GM12865 (cell line): ENCODE measurements around the gene EIF4G3.
A peak's percentile ranks its signal among the peaks of the same experiment; 100 is the strongest.
"Not testable (repeated sequence)": the region's sequence is repeated elsewhere in the genome, so short reads cannot be mapped to it uniquely, and the experiment has no call there.

ENCODE experiments used
- DNase-seq: peaks from one replicate; pipeline ENCODE4 v3.0.0; 2010; ENCODE audit warnings: low read depth
- H3K4me3 ChIP-seq: 2 replicates; pipeline ENCODE4 v1.5.1; 2011; ENCODE audit warnings: mild to moderate bottlenecking, low read depth, low read length, control low read depth
- CTCF ChIP-seq: IDR thresholded peaks from 2 replicates; pipeline ENCODE4 v1.5.1; 2011; ENCODE audit warnings: low read length, control low read depth, low read depth, inconsistent platforms; ENCODE audit not compliant: insufficient read depth; ENCODE audit errors: missing control alignments

Gene EIF4G3

GRCh38 chr1:21174230-21174629 is 2.5 kb downstream of the EIF4G3 start:
- no peak for DNase-seq
- no peak for TF ChIP-seq CTCF

GRCh38 chr1:21173096-21173495 is 3.6 kb downstream of the EIF4G3 start:
- not testable (repeated sequence) for DNase-seq

More at GRCh38 chr1:21174230-21174629, 2.5 kb downstream of the EIF4G3 start:
- peak overlapping the region; percentile 100 for H3K4me3 ChIP-seq

GRCh38 chr1:21170837-21171236 is 5.9 kb downstream of the EIF4G3 start:
- H3K4me3 ChIP-seq, DNase-seq: not testable (repeated sequence)

More at GRCh38 chr1:21173096-21173495, 3.6 kb downstream of the EIF4G3 start:
- not testable (repeated sequence) for H3K4me3 ChIP-seq

GRCh38 chr1:21168444-21168843 is 8.3 kb downstream of the EIF4G3 start:
- H3K4me3 ChIP-seq: no peak overlapping the region
- no peak for TF ChIP-seq CTCF
- no peak for DNase-seq

DNA sequence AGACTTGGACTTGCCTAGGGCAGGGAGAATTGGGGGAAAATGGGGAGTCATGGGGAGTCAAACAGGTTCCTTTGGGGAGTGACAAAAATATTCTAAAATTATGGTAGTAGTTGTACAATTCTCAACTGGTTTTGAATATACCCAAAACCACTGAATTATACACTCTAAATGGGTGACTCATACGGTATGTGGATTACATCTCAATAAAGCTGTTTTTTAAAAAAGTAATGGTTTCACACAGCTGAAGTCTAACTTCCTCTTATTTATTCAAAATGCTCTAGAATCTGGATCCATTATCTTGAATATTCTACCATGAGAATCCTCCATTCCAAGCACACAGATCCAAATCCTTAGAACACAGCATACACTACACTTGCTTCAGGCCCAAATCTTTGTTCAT is 11.1 kb downstream of the EIF4G3 start:
- no peak for DNase-seq
- no peak for TF ChIP-seq CTCF
- no peak overlapping the region for H3K4me3 ChIP-seq

DNA sequence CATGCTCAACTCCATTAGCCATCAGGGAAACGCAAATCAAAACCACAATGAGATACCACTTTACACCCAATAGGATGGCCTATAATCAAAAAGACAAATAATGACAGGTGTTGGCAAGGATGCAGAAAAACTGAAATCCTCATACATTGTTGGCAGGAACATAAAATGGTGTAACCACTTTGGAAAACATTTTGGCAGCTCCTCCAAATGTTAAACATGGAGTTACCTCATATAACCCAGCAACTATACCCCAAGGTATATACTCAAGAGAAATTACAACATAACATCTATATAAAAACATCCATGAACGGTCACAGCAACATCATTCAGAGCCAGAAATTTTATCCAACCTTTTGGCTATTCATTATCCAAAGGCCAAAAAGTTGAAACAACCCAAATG is 11.6 kb downstream of the EIF4G3 start:
- TF ChIP-seq CTCF: no peak
- H3K4me3 ChIP-seq: no peak overlapping the region
- DNase-seq: no peak

GRCh38 chr1:21164266-21164665 is 12.4 kb downstream of the EIF4G3 start:
- H3K4me3 ChIP-seq: no peak overlapping the region
- no peak for DNase-seq
- TF ChIP-seq CTCF: no peak

- TF ChIP-seq CTCF: no peak
- DNase-seq: no peak
- H3K4me3 ChIP-seq: no peak overlapping the region
These were observed 13.8 kb downstream of the EIF4G3 start for GRCh38 chr1:21162740-21163464.
